ENCODE measurements around the gene TSPAN31. TPM values are rescaled to one million over a fixed set of nuclear protein-coding genes. Genes with fewer than 3 reads are reported as not detected.
A peak's percentile ranks its signal among the peaks of the same experiment; 100 is the strongest.

The TSPAN31 gene
- total RNA-seq, 5 donors from 2014 or later (not counting 1 experiment from before 2014, with no cell fraction given), result 12.8 to 25.6 (median 15.5) TPM

GRCh38 chr12:57762463-57762862 is 17.6 kb downstream of the TSPAN31 start:
- peaks cover 12% of the 10 kb centered on the region for H3K36me3 Mint-ChIP-seq
- H3K27me3 Mint-ChIP-seq, result peaks cover 16 to 35% of the 10 kb centered on the region in 2 donors
- DNase-seq, result no peak
- no peaks in the 10 kb centered on the region for H3K9me3 ChIP-seq
- no peak overlapping the region for H3K4me3 Mint-ChIP-seq
- ATAC-seq (replicated peaks in 1 of 4), result no peak
- peaks cover 9 to 35% of the 10 kb centered on the region in 2 experiments for H3K4me1 ChIP-seq (ENCODE audit: control insufficient read depth in 1 of 2, extremely low read depth in 1 of 2, insufficient read depth in 2 of 2, low read length in 2 of 2)
- peaks cover 7 to 20% of the 10 kb centered on the region in 2 donors for H3K36me3 ChIP-seq (ENCODE audit: control insufficient read depth in 2 of 2, extremely low read depth in 1 of 2, insufficient read depth in 1 of 2, low read length in 1 of 2)
- no peak overlapping the region for H3K27ac ChIP-seq (ENCODE audit: low read length)
- no peak overlapping the region for H3K27ac Mint-ChIP-seq
- no peak overlapping the region for H3K4me3 ChIP-seq (ENCODE audit: control insufficient read depth in 1 of 2, extremely low read depth in 1 of 2, low read length in 1 of 2)
- ChIA-PET POLR2A (no interaction called here), CTCF (interaction anchor here (1.2 to 1.6 kb wide), 3 partner anchors 19 to 141 kb away, joined by 3 read pairs; no protein-coding TSS in a partner anchor)
- H3K4me1 Mint-ChIP-seq, result peaks cover 38 to 53% (median 43%) of the 10 kb centered on the region in 3 donors
- H3K27me3 ChIP-seq (replicated peaks in 1 of 2; ENCODE audit: control insufficient read depth in 2 of 2, extremely low read depth in 1 of 2, insufficient read depth in 2 of 2, low read length in 1 of 2), result peaks cover 19 to 35% of the 10 kb centered on the region in 2 experiments
- no peaks in the 10 kb centered on the region for H3K9me3 Mint-ChIP-seq
- WGBS (ENCODE audit: insufficient coverage), result 86% methylated on average over 1 of the region's 2 CpGs

- Mint-ChIP-seq H3K4me3 (peak overlapping the region; percentile 79 to 86 (median 84)), H3K27ac (peak overlapping the region in 1 of 2 donors; percentile 19), H3K36me3 (peaks cover 11% of the 10 kb centered on the region), H3K9me3 (no peaks in the 10 kb centered on the region), H3K27me3 (peaks cover 16 to 36% of the 10 kb centered on the region in 2 donors), H3K4me1 (peaks cover 33 to 45% (median 36%) of the 10 kb centered on the region in 3 donors)
- H3K27me3 ChIP-seq (replicated peaks in 1 of 2; ENCODE audit: control insufficient read depth in 2 of 2, extremely low read depth in 1 of 2, insufficient read depth in 2 of 2, low read length in 1 of 2), result peaks cover 19 to 35% of the 10 kb centered on the region in 2 experiments
- ATAC-seq (replicated peaks in 1 of 4), result no peak
- H3K4me3 ChIP-seq (ENCODE audit: control insufficient read depth in 1 of 2, extremely low read depth in 1 of 2, low read length in 1 of 2), result peak overlapping the region in 1 of 2 donors; percentile 65
- no peak for DNase-seq
- no peaks in the 10 kb centered on the region for H3K9me3 ChIP-seq
- POLR2A ChIA-PET, result no interaction called here
- peaks cover 9 to 33% of the 10 kb centered on the region in 2 experiments for H3K4me1 ChIP-seq (ENCODE audit: control insufficient read depth in 1 of 2, extremely low read depth in 1 of 2, insufficient read depth in 2 of 2, low read length in 2 of 2)
- no peak overlapping the region for H3K27ac ChIP-seq (ENCODE audit: low read length)
- CTCF ChIA-PET, result interaction anchor here (0.5 to 1.6 kb wide), 4 partner anchors 8 to 47 kb away, joined by 3 to 9 read pairs (median 6); partner anchors contain the start of gene MARCHF9 (in 1 of the 2)
- 89% methylated on average over 5 of the region's 6 CpGs for WGBS (ENCODE audit: insufficient coverage)
- H3K36me3 ChIP-seq (ENCODE audit: control insufficient read depth in 2 of 2, extremely low read depth in 1 of 2, insufficient read depth in 1 of 2, low read length in 1 of 2), result peaks cover 1 to 5% of the 10 kb centered on the region in 2 donors
These were observed 19.2 kb downstream of the TSPAN31 start for GRCh38 chr12:57763881-57764661.

- Histone ChIP-seq H3K9me3 (no peaks in the 10 kb centered on the region), H3K27me3 (replicated peaks in 1 of 2; ENCODE audit: control insufficient read depth in 2 of 2, extremely low read depth in 1 of 2, insufficient read depth in 2 of 2, low read length in 1 of 2) (peaks cover 19 to 35% of the 10 kb centered on the region in 2 experiments), H3K4me1 (ENCODE audit: control insufficient read depth in 1 of 2, extremely low read depth in 1 of 2, insufficient read depth in 2 of 2, low read length in 2 of 2) (peaks cover 9 to 29% of the 10 kb centered on the region in 2 experiments), H3K4me3 (ENCODE audit: control insufficient read depth in 1 of 2, extremely low read depth in 1 of 2, low read length in 1 of 2) (peak overlapping the region; percentile 65 to 68), H3K27ac (ENCODE audit: low read length) (no peak overlapping the region), H3K36me3 (ENCODE audit: control insufficient read depth in 2 of 2, extremely low read depth in 1 of 2, insufficient read depth in 1 of 2, low read length in 1 of 2) (peaks cover 3 to 6% of the 10 kb centered on the region in 2 donors)
- H3K4me3 Mint-ChIP-seq, result peak overlapping the region; percentile 79 to 86 (median 84)
- 22% methylated on average over 15 of the region's 17 CpGs for WGBS (ENCODE audit: insufficient coverage)
- ATAC-seq (replicated peaks in 1 of 4) (peak; percentile 4 to 25 (median 14)), DNase-seq (no peak)
- peaks cover 28 to 40% (median 30%) of the 10 kb centered on the region in 3 donors for H3K4me1 Mint-ChIP-seq
- no peaks in the 10 kb centered on the region for H3K9me3 Mint-ChIP-seq
- peaks cover 8% of the 10 kb centered on the region for H3K36me3 Mint-ChIP-seq
- H3K27me3 Mint-ChIP-seq, result peaks cover 16 to 36% of the 10 kb centered on the region in 2 donors
- CTCF ChIA-PET, result interaction anchor here (0.5 to 1.2 kb wide), 4 partner anchors 9 to 167 kb away, joined by 5 to 9 read pairs (median 8); partner anchors contain the start of gene MARCHF9 (in 1 of the 2)
- no peak overlapping the region for H3K27ac Mint-ChIP-seq
- POLR2A ChIA-PET, result no interaction called here
These were observed 19.8 kb downstream of the TSPAN31 start for GRCh38 chr12:57764662-57765002.

- ATAC-seq (replicated peaks in 1 of 4) (peak; percentile 80 to 83 (median 82)), DNase-seq (peak in 16 of 35 experiments; percentile 33 to 69 (median 47))
- peak overlapping the region; percentile 65 to 68 for H3K4me3 ChIP-seq (ENCODE audit: control insufficient read depth in 1 of 2, extremely low read depth in 1 of 2, low read length in 1 of 2)
- no peaks in the 10 kb centered on the region for H3K9me3 Mint-ChIP-seq
- H3K4me3 Mint-ChIP-seq, result peak overlapping the region; percentile 79 to 86 (median 84)
- no peak overlapping the region for H3K27ac ChIP-seq (ENCODE audit: low read length)
- H3K4me1 Mint-ChIP-seq, result peaks cover 23 to 35% (median 25%) of the 10 kb centered on the region in 3 donors
- H3K27me3 Mint-ChIP-seq, result peaks cover 16 to 36% of the 10 kb centered on the region in 2 donors
- CTCF ChIA-PET, result interaction anchor here (0.5 to 1.2 kb wide), 4 partner anchors 10 to 167 kb away, joined by 5 to 9 read pairs (median 8); partner anchors contain the start of gene MARCHF9 (in 1 of the 2)
- peaks cover 9 to 29% of the 10 kb centered on the region in 2 experiments for H3K4me1 ChIP-seq (ENCODE audit: control insufficient read depth in 1 of 2, extremely low read depth in 1 of 2, insufficient read depth in 2 of 2, low read length in 2 of 2)
- POLR2A ChIA-PET, result no interaction called here
- no peaks in the 10 kb centered on the region for H3K9me3 ChIP-seq
- peak overlapping the region in 1 of 2 donors; percentile 15 for H3K27ac Mint-ChIP-seq
- peaks cover 19 to 35% of the 10 kb centered on the region in 2 experiments for H3K27me3 ChIP-seq (replicated peaks in 1 of 2; ENCODE audit: control insufficient read depth in 2 of 2, extremely low read depth in 1 of 2, insufficient read depth in 2 of 2, low read length in 1 of 2)
- peaks cover 3 to 6% of the 10 kb centered on the region in 2 donors for H3K36me3 ChIP-seq (ENCODE audit: control insufficient read depth in 2 of 2, extremely low read depth in 1 of 2, insufficient read depth in 1 of 2, low read length in 1 of 2)
- 3% methylated on average over 50 of the region's 60 CpGs for WGBS (ENCODE audit: insufficient coverage)
- H3K36me3 Mint-ChIP-seq, result peaks cover 7% of the 10 kb centered on the region
These were observed 20.3 kb downstream of the TSPAN31 start for GRCh38 chr12:57765003-57765697.

- H3K27me3 ChIP-seq (replicated peaks in 1 of 2; ENCODE audit: control insufficient read depth in 2 of 2, extremely low read depth in 1 of 2, insufficient read depth in 2 of 2, low read length in 1 of 2), result peaks cover 19 to 35% of the 10 kb centered on the region in 2 experiments
- peaks cover 9 to 30% of the 10 kb centered on the region in 2 experiments for H3K4me1 ChIP-seq (ENCODE audit: control insufficient read depth in 1 of 2, extremely low read depth in 1 of 2, insufficient read depth in 2 of 2, low read length in 2 of 2)
- Mint-ChIP-seq H3K4me1 (peaks cover 23 to 36% (median 25%) of the 10 kb centered on the region in 3 donors), H3K36me3 (peaks cover 7% of the 10 kb centered on the region), H3K4me3 (peak overlapping the region; percentile 79 to 86 (median 84)), H3K27ac (no peak overlapping the region), H3K27me3 (peaks cover 16 to 36% of the 10 kb centered on the region in 2 donors), H3K9me3 (no peaks in the 10 kb centered on the region)
- CTCF ChIA-PET, result interaction anchor here (0.9 to 2.3 kb wide), 2 partner anchors 9 to 17 kb away, joined by 3 to 7 read pairs; partner anchors contain the start of gene TSFM (in 1 of the 2)
- DNase-seq, result no peak
- peak; percentile 8 to 28 (median 14) for ATAC-seq (replicated peaks in 1 of 4)
- H3K9me3 ChIP-seq, result no peaks in the 10 kb centered on the region
- WGBS (ENCODE audit: insufficient coverage), result 3% methylated on average over 25 of the region's 40 CpGs
- peak overlapping the region; percentile 65 to 68 for H3K4me3 ChIP-seq (ENCODE audit: control insufficient read depth in 1 of 2, extremely low read depth in 1 of 2, low read length in 1 of 2)
- H3K27ac ChIP-seq (ENCODE audit: low read length), result no peak overlapping the region
- POLR2A ChIA-PET, result no interaction called here
- peaks cover 5 to 6% of the 10 kb centered on the region in 2 donors for H3K36me3 ChIP-seq (ENCODE audit: control insufficient read depth in 2 of 2, extremely low read depth in 1 of 2, insufficient read depth in 1 of 2, low read length in 1 of 2)
These were observed 21.0 kb downstream of the TSPAN31 start for GRCh38 chr12:57765698-57766463.

All from T-cell (primary cell).